Liver (tissue), 9 donors: ENCODE data around the gene ADAMTS2. TPM values are rescaled to one million over a fixed set of nuclear protein-coding genes. Genes with fewer than 3 reads are reported as not detected.

Experiments used
- DNase-seq: peaks from one replicate; pipeline ENCODE4 v3.0.0-alpha.2; 2017; ENCODE audit warnings: low spot score
- H3K27ac ChIP-seq, 2 donors: one replicate each; pipeline ENCODE4 v1.7.0; 2013; ENCODE audit warnings: inconsistent platforms in 2 of 2, low read length in 2 of 2, control low read depth in 1 of 2, low read depth in 1 of 2, mild to moderate bottlenecking in 1 of 2
- H3K27me3 ChIP-seq, 4 donors: one replicate each; pipeline versions ENCODE4 v1.6.1 to v1.7.0; 2013; ENCODE audit warnings: low read length in 3 of 4, inconsistent platforms in 1 of 4, mild to moderate bottlenecking in 1 of 4, moderate library complexity in 1 of 4; ENCODE audit not compliant: control insufficient read depth in 4 of 4, insufficient read depth in 4 of 4
- H3K36me3 ChIP-seq, 4 donors: one replicate each; pipeline versions ENCODE4 v1.6.1 to v1.7.0; 2013; ENCODE audit warnings: low read length in 3 of 4, mild to moderate bottlenecking in 3 of 4, low read depth in 1 of 4, moderate library complexity in 1 of 4; ENCODE audit not compliant: control insufficient read depth in 4 of 4, insufficient read depth in 3 of 4
- H3K4me1 ChIP-seq, 4 donors: one replicate each; pipeline versions ENCODE4 v1.6.1 to v1.7.0; 2013; ENCODE audit warnings: low read length in 3 of 4, mild to moderate bottlenecking in 3 of 4, moderate library complexity in 1 of 4; ENCODE audit not compliant: control insufficient read depth in 4 of 4, insufficient read depth in 4 of 4
- H3K4me3 ChIP-seq, 3 donors: one replicate each; pipeline versions ENCODE4 v1.6.1 to v1.7.0; 2013; ENCODE audit warnings: low read length in 3 of 3, control low read depth in 1 of 3, low read depth in 1 of 3, mild to moderate bottlenecking in 1 of 3
- H3K9ac ChIP-seq, 2 donors: one replicate each; pipeline ENCODE4 v1.7.0; 2013; ENCODE audit warnings: low read length in 2 of 2, mild to moderate bottlenecking in 2 of 2, moderate library complexity in 2 of 2, control low read depth in 1 of 2, low read depth in 1 of 2
- H3K9me3 ChIP-seq, 4 donors: one replicate each; pipeline versions ENCODE4 v1.6.1 to v1.7.0; 2013; ENCODE audit warnings: low read length in 3 of 4; ENCODE audit not compliant: control insufficient read depth in 4 of 4
- EGR1 ChIP-seq, 2 donors: IDR thresholded peaks; 2 replicates each; pipeline ENCODE4 v1.6.1; 2016 to 2018; ENCODE audit warnings: antibody characterized with exemption in 2 of 2, low read depth in 2 of 2
- FOXA1 ChIP-seq: IDR thresholded peaks from 2 replicates; pipeline ENCODE4 v1.6.1; 2016; ENCODE audit warnings: antibody characterized with exemption
- HNF4A ChIP-seq, 2 donors: conservative IDR thresholded peaks; 2 replicates each; pipeline ENCODE4 v1.6.1; 2016; ENCODE audit warnings: antibody characterized with exemption in 2 of 2, mild to moderate bottlenecking in 2 of 2
- JUND ChIP-seq, 2 donors: IDR thresholded peaks; 2 replicates each; pipeline ENCODE4 v1.6.1; 2016; ENCODE audit warnings: antibody characterized with exemption in 2 of 2
- RAD21 ChIP-seq, 2 donors: IDR thresholded peaks; 2 replicates each; pipeline ENCODE4 v1.6.1; 2016; ENCODE audit warnings: antibody characterized with exemption in 2 of 2, mild to moderate bottlenecking in 2 of 2
- RXRA ChIP-seq, 2 donors: IDR thresholded peaks; 2 replicates each; pipeline ENCODE4 v1.6.1; 2017 to 2018; ENCODE audit warnings: antibody characterized with exemption in 2 of 2, mild to moderate bottlenecking in 1 of 2
- SP1 ChIP-seq: IDR thresholded peaks from 2 replicates; pipeline ENCODE4 v1.6.1; 2018; ENCODE audit warnings: antibody characterized with exemption, mild to moderate bottlenecking
- YY1 ChIP-seq: IDR thresholded peaks from 2 replicates; pipeline ENCODE4 v1.6.1; 2016; ENCODE audit warnings: antibody characterized with exemption, mild to moderate bottlenecking
- WGBS: extraction: QIAGEN DNeasy Blood & Tissue Kit; methylation state at CpG from one replicate; pipeline ENCODE4 v1.1.7; 2013; 5-methylcytosine and 5-hydroxymethylcytosine counted together
- polyA plus RNA-seq, 2 donors: library from polyadenylated mRNA; stranded (reverse) in 1 of 2; unstranded in 1 of 2; fragments of 200-250 nt in 1 of 2; fragments of >200 nt in 1 of 2; fragmentation: Nextera tagmentation in 1 of 2; extraction: Ambion mirVana in 1 of 2; gene quantifications; one replicate each; pipeline versions ENCODE4 v1.2.1 to v1.2.3, GENCODE V29; 2013 to 2015
- total RNA-seq, 2 donors: library from RNA; depleted of rRNA; stranded (reverse); fragments of >200 nt; gene quantifications; one replicate each; pipeline ENCODE4 v1.2.3, GENCODE V29; 2014
- TF ChIP-seq, protein P1 (sequence below): IDR thresholded peaks from 2 replicates; pipeline ENCODE4 v1.6.1; 2016; ENCODE audit warnings: antibody characterized with exemption
- TF ChIP-seq, protein P2 (sequence below): IDR thresholded peaks from 2 replicates; pipeline ENCODE4 v1.6.1; 2016; ENCODE audit warnings: antibody characterized with exemption
- TF ChIP-seq, protein P3 (sequence below): IDR thresholded peaks from 2 replicates; pipeline ENCODE4 v1.6.1; 2016; ENCODE audit warnings: antibody characterized with exemption, mild to moderate bottlenecking
- donor health status: healthy.
- donor health status: healthy.
- donor health status: healthy.
- donor health status: healthy.
- donor health status: healthy.

Gene ADAMTS2
- total and polyA plus RNA-seq, 4 donors, result 2.7 to 24.3 (median 12.0) TPM

DNA sequence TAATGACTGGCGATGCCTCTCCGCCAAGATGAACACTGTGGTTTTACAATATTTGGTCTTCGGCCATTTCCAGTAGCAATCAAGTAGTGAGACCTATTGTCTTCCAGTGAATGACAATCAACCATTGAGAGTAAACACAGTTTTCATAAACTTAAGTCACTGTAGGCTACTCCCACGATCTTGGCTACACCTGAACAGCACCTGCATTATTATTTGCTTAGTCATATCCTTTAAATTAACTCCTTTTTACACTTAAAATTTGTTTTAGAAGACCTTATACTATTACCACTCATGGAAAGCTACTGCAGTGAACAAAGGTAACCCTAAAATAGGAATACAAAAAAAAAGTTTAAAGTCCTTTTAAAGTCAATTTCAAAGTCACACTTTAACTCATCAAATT, 226.9 kb downstream of the ADAMTS2 start:
- peaks cover 0 to 2% (median 0%) of the 10 kb centered on the region in 4 donors for H3K4me1 ChIP-seq
- no peaks in the 10 kb centered on the region for H3K27me3 ChIP-seq
- H3K4me3 ChIP-seq, result no peak overlapping the region
- H3K27ac ChIP-seq, result no peak overlapping the region
- H3K36me3 ChIP-seq, result no peaks in the 10 kb centered on the region
- WGBS, result 87% methylated on average over 4 of the region's 4 CpGs
- no peak overlapping the region for H3K9ac ChIP-seq
- H3K9me3 ChIP-seq, result peaks cover 13 to 37% (median 18%) of the 10 kb centered on the region in 4 donors
- DNase-seq, result no peak
- TF ChIP-seq, protein P1, sequence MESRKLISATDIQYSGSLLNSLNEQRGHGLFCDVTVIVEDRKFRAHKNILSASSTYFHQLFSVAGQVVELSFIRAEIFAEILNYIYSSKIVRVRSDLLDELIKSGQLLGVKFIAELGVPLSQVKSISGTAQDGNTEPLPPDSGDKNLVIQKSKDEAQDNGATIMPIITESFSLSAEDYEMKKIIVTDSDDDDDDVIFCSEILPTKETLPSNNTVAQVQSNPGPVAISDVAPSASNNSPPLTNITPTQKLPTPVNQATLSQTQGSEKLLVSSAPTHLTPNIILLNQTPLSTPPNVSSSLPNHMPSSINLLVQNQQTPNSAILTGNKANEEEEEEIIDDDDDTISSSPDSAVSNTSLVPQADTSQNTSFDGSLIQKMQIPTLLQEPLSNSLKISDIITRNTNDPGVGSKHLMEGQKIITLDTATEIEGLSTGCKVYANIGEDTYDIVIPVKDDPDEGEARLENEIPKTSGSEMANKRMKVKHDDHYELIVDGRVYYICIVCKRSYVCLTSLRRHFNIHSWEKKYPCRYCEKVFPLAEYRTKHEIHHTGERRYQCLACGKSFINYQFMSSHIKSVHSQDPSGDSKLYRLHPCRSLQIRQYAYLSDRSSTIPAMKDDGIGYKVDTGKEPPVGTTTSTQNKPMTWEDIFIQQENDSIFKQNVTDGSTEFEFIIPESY, result no peak
- no peak for TF ChIP-seq RXRA (IDR thresholded peaks at IDR 0.05)
- TF ChIP-seq SP1, result no peak

DNA sequence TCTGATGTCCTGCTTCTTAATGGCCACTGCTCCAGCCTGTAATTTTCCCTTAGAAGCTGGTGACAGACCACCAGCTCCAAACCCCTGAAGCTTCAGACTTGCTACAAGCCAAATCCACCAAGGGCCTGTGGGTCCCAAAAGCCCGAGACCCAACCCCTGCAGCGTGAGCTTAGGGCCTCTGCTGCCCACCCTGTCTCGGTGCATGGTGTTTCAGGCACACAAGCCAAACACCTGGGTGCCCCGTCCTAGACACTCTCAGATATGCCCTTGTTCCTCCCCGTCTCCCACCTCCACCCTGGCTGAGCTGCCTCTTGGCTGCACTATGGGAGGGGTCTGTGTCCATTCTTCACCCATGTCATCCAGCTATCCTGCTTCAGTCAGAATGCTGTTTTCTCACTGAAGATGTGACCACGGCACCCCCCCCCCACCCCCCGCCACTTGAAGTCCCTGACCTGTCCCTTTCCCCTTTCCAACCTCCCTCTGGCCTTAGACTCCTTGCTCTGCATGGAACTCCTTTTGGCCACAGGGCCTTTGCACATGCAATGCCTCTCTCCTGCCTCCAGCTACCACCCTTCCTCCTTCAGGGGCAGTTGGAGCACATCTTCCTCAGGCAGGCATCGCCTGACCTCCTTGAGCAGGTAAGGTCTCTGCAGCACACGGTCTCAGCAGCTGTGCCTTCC, 229.3 kb downstream of the ADAMTS2 start:
- Histone ChIP-seq H3K27me3 (no peaks in the 10 kb centered on the region), H3K4me3 (peak overlapping the region in 1 of 3 donors; percentile 28), H3K9me3 (peaks cover 18 to 44% (median 33%) of the 10 kb centered on the region in 4 donors), H3K4me1 (peaks cover 0 to 2% (median 0%) of the 10 kb centered on the region in 4 donors), H3K36me3 (no peaks in the 10 kb centered on the region), H3K27ac (no peak overlapping the region), H3K9ac (no peak overlapping the region)
- TF ChIP-seq YY1, result no peak
- no peak for TF ChIP-seq SP1
- TF ChIP-seq RAD21 (IDR thresholded peaks at IDR 0.05), result no peak
- no peak for TF ChIP-seq HNF4A (conservative IDR thresholded peaks at IDR 0.05)
- peak; percentile 16 for DNase-seq
- WGBS, result 85% methylated on average over 9 of the region's 9 CpGs

DNA sequence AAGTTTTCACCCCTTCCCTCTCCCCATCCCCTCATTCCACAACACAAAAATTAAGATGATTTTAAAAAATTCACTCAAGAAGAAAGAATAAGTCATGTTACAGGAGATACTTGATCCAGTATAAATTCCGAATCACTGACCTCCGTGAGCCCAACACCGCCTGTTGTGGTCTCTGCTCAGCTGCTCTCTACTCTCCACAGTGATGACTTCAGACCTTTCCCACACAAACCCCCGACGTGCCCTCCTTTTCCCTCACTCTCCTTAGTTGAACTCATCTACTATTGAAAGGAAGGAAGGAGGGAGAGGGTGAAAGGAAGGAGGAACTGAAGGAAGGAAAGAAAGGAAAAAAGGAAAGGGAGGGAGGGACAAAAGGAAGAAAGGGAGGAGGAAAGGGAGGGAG, 230.0 kb downstream of the ADAMTS2 start:
- Histone ChIP-seq H3K4me3 (no peak overlapping the region), H3K9ac (no peak overlapping the region), H3K36me3 (no peaks in the 10 kb centered on the region), H3K4me1 (peaks cover 0 to 2% (median 0%) of the 10 kb centered on the region in 4 donors), H3K27ac (no peak overlapping the region), H3K27me3 (no peaks in the 10 kb centered on the region), H3K9me3 (peaks cover 18 to 48% (median 35%) of the 10 kb centered on the region in 4 donors)
- TF ChIP-seq FOXA1, result no peak
- no peak for TF ChIP-seq RXRA (IDR thresholded peaks at IDR 0.05)
- TF ChIP-seq RAD21 (IDR thresholded peaks at IDR 0.05), result no peak
- TF ChIP-seq, protein P1, result no peak
- no peak for TF ChIP-seq EGR1 (IDR thresholded peaks at IDR 0.05; ENCODE audit: low read depth in 2 of 2)
- no peak for TF ChIP-seq JUND (IDR thresholded peaks at IDR 0.05)
- TF ChIP-seq, protein P2, sequence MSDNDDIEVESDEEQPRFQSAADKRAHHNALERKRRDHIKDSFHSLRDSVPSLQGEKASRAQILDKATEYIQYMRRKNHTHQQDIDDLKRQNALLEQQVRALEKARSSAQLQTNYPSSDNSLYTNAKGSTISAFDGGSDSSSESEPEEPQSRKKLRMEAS, result no peak
- TF ChIP-seq, protein P3, sequence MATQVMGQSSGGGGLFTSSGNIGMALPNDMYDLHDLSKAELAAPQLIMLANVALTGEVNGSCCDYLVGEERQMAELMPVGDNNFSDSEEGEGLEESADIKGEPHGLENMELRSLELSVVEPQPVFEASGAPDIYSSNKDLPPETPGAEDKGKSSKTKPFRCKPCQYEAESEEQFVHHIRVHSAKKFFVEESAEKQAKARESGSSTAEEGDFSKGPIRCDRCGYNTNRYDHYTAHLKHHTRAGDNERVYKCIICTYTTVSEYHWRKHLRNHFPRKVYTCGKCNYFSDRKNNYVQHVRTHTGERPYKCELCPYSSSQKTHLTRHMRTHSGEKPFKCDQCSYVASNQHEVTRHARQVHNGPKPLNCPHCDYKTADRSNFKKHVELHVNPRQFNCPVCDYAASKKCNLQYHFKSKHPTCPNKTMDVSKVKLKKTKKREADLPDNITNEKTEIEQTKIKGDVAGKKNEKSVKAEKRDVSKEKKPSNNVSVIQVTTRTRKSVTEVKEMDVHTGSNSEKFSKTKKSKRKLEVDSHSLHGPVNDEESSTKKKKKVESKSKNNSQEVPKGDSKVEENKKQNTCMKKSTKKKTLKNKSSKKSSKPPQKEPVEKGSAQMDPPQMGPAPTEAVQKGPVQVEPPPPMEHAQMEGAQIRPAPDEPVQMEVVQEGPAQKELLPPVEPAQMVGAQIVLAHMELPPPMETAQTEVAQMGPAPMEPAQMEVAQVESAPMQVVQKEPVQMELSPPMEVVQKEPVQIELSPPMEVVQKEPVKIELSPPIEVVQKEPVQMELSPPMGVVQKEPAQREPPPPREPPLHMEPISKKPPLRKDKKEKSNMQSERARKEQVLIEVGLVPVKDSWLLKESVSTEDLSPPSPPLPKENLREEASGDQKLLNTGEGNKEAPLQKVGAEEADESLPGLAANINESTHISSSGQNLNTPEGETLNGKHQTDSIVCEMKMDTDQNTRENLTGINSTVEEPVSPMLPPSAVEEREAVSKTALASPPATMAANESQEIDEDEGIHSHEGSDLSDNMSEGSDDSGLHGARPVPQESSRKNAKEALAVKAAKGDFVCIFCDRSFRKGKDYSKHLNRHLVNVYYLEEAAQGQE, result no peak
- WGBS, result 79% methylated on average over 5 of the region's 5 CpGs
- DNase-seq, result no peak
